T-helper 17 cell (primary cell): ENCODE measurements around the gene CMC1. TPM values are rescaled to one million over a fixed set of nuclear protein-coding genes. Genes with fewer than 3 reads are reported as not detected.

Experiments
- ATAC-seq: fragments of 150-1000 bp; cut with Tn5 transposase; 2 replicates; pipeline ENCODE4 v1.10.0; 2021; ENCODE audit warnings: mild to moderate bottlenecking, moderate library complexity
- DNase-seq, 3 donors: peaks; one replicate each; pipeline versions ENCODE4 v3.0.0 to v3.0.0-alpha.2; 2020 to 2021
- H3K9me3 ChIP-seq: one replicate; pipeline ENCODE4 v1.7.0; 2013; ENCODE audit warnings: low read length, mild to moderate bottlenecking; ENCODE audit not compliant: control insufficient read depth, poor library complexity, severe bottlenecking
- H3K27ac Mint-ChIP-seq: one replicate; pipeline ENCODE4 v1.8.0; 2022; ENCODE audit warnings: mild to moderate bottlenecking, moderate library complexity, mixed read lengths
- H3K27me3 Mint-ChIP-seq: one replicate; pipeline ENCODE4 v1.8.0; 2022; ENCODE audit warnings: mixed read lengths
- H3K36me3 Mint-ChIP-seq: one replicate; pipeline ENCODE4 v1.8.0; 2022; ENCODE audit warnings: low read depth, mixed read lengths
- H3K4me1 Mint-ChIP-seq: one replicate; pipeline ENCODE4 v1.8.0; 2022; ENCODE audit warnings: mild to moderate bottlenecking, mixed read lengths
- H3K4me3 Mint-ChIP-seq: one replicate; pipeline ENCODE4 v1.8.0; 2022; ENCODE audit warnings: mild to moderate bottlenecking, moderate library complexity, mixed read lengths
- total RNA-seq, 4 donors: library from RNA in 2 of 4; stranded (reverse) in 2 of 4; gene quantifications; one replicate each; pipeline ENCODE4 v1.2.3 and lab custom pipeline; 2022 to 2026

The CMC1 gene
- total RNA-seq, 2 donors from 2014 or later: 5.4 to 8.3 TPM

- no peak overlapping the region for H3K4me3 Mint-ChIP-seq
- DNase-seq: no peak
- ATAC-seq: no peak
- peaks cover 5% of the 10 kb centered on the region for H3K36me3 Mint-ChIP-seq
- H3K27me3 Mint-ChIP-seq: no peaks in the 10 kb centered on the region
- peaks cover 19% of the 10 kb centered on the region for H3K4me1 Mint-ChIP-seq
- H3K27ac Mint-ChIP-seq: no peak overlapping the region
- H3K9me3 ChIP-seq: no peaks in the 10 kb centered on the region
Observed at GRCh38 chr3:28294667-28295413, 53.4 kb downstream of the CMC1 start.

DNA sequence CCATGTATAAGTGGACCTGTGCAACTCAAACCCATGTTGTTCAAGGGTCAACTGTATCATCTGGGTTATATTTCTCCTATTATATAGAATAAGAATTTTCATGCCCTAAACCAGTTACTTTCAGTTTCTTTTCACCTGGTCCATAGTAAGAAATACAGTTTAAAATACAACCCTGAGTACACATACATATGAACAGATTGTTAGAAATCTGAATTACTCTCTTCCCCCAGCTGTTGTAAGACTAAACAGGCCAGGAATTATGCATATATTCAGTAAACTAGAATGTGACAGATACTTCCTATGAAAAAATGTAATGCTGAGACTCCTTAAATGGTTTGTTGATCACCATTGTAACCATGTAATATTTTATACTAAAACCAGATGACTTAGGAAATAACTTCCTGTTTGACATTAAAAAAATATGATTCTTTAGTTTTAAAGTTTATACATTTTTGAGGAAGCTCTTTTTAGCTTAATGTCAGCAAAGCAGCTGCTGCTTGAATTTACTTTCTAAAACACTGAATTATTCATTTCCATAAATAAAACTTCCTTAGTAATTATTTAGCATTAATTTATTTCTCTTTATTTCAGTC lies 54.6 kb downstream of the CMC1 start:
- peak overlapping the region; percentile 45 for H3K4me3 Mint-ChIP-seq
- H3K27ac Mint-ChIP-seq: peak overlapping the region; percentile 19
- no peak for ATAC-seq

DNA sequence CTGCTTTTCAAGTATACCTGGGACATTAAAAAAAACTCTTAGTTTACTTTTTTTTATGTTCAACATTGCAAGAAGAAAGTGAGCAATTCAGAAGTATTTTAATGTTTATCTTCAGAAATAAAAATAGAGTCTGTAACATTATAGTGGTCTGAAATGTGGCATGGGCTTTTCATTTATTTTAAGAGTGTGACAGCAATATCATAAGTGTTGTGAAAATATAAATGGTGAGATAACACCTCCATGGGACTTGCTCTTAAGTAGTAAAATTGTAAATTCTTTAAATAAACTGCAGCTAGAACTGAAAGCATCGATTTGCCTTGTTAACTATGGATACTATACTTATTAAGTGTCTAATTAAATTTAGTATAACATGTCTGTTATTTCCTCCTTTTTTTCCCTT lies 58.3 kb downstream of the CMC1 start:
- ATAC-seq (no peak), DNase-seq (no peak)
- Mint-ChIP-seq H3K27me3 (no peaks in the 10 kb centered on the region), H3K27ac (no peak overlapping the region), H3K36me3 (peaks cover 2% of the 10 kb centered on the region), H3K4me1 (peaks cover 9% of the 10 kb centered on the region), H3K4me3 (no peak overlapping the region)
- no peaks in the 10 kb centered on the region for H3K9me3 ChIP-seq

More for the DNA sequence above, 54.6 kb downstream of the CMC1 start:
- no peak for DNase-seq
- H3K9me3 ChIP-seq: no peaks in the 10 kb centered on the region
- Mint-ChIP-seq H3K27me3 (no peaks in the 10 kb centered on the region), H3K36me3 (peaks cover 5% of the 10 kb centered on the region), H3K4me1 (peaks cover 19% of the 10 kb centered on the region)

- no peak for DNase-seq
- Mint-ChIP-seq H3K4me1 (peaks cover 7% of the 10 kb centered on the region), H3K27ac (no peak overlapping the region), H3K36me3 (peaks cover under 1% of the 10 kb centered on the region), H3K4me3 (no peak overlapping the region), H3K27me3 (no peaks in the 10 kb centered on the region)
- no peak for ATAC-seq
- no peaks in the 10 kb centered on the region for H3K9me3 ChIP-seq
Observed at GRCh38 chr3:28300345-28300962, 59.0 kb downstream of the CMC1 start.

DNA sequence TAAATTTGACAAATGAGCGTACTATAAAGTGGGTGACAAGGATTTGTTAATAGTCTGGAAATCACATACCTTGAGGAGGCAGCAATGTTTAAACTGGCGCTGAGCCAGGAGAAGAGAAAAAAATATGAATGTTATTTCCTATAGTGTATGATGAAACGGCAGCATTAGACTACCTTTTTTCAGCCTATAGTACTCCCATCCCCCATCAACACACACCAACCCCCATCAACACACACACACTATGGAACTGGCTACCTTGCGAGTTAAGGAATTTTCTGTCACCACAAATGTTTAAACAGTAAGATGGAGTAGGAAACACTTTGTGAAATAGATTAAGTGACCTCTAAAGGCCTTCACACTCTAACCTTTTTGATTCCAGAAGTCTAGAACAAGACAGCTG lies 60.3 kb downstream of the CMC1 start:
- Mint-ChIP-seq H3K27me3 (no peaks in the 10 kb centered on the region), H3K4me1 (peaks cover 4% of the 10 kb centered on the region)

GRCh38 chr3:28308196-28308595 lies 66.8 kb downstream of the CMC1 start:
- H3K4me3 Mint-ChIP-seq: no peak overlapping the region
- H3K27ac Mint-ChIP-seq: no peak overlapping the region
- peaks cover 8% of the 10 kb centered on the region for H3K4me1 Mint-ChIP-seq
- H3K36me3 Mint-ChIP-seq: peaks cover 2% of the 10 kb centered on the region
- ATAC-seq (no peak), DNase-seq (no peak)
- H3K27me3 Mint-ChIP-seq: no peaks in the 10 kb centered on the region
- no peaks in the 10 kb centered on the region for H3K9me3 ChIP-seq

More for the DNA sequence above, 60.3 kb downstream of the CMC1 start:
- no peak overlapping the region for H3K4me3 Mint-ChIP-seq
- H3K9me3 ChIP-seq: no peaks in the 10 kb centered on the region
- H3K36me3 Mint-ChIP-seq: no peaks in the 10 kb centered on the region
- DNase-seq (no peak), ATAC-seq (no peak)
- H3K27ac Mint-ChIP-seq: no peak overlapping the region

- DNase-seq: no peak
- Mint-ChIP-seq H3K4me3 (no peak overlapping the region), H3K4me1 (peaks cover 11% of the 10 kb centered on the region), H3K27me3 (no peaks in the 10 kb centered on the region), H3K27ac (no peak overlapping the region), H3K36me3 (peaks cover 5% of the 10 kb centered on the region)
- no peak for ATAC-seq
- no peaks in the 10 kb centered on the region for H3K9me3 ChIP-seq
Observed at GRCh38 chr3:28315711-28316110, 74.3 kb downstream of the CMC1 start.

DNA sequence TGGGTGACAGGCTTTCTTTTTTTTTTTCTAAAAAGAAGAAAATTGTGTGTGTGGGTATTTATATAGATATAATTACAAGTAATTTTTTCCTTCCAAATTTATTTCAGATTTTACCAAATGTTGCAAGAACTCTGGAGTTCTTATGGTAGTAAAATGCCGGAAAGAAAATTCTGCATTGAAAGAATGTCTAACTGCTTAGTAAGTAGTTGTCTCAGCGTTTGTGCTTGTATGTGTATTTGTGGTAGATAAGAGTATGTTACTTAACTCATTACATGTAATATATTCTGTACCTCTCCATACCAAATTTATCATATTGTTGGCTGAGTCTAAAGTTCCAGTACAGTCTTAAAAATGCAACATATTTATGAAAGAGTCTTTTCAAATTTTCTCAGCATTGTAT lies 74.8 kb downstream of the CMC1 start:
- ATAC-seq: no peak

DNA sequence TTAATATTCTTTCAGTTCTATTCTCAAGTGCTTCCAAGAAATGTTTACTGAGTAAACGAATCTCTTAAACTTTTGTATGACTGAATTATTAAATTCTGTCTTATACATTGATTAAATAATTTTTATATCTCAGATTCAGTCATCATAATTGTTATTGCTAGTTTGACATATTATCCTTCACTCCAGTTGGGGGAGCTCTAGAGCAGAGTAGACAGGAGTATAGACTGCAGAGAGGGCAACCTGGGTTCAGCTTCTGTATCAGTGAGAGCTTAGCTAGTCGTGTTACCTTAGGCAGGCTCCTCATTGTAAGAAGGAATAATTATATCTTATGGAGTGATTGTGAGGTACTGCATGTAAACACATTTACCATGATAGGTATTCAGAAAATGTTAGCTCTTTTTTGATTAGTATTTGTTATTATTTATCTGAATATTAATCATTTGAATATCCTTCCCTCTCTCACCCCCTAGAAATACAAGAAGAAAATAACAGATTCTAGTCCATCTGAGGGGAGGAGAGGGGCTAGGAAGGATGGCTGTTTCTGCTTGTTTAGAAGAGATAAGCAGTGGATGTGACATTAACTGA lies 76.1 kb downstream of the CMC1 start:
- DNase-seq (peak in 1 of 3 donors; percentile 16), ATAC-seq (peak; percentile 97)
- H3K27me3 Mint-ChIP-seq: no peaks in the 10 kb centered on the region
- no peak overlapping the region for H3K27ac Mint-ChIP-seq
- peaks cover 17% of the 10 kb centered on the region for H3K4me1 Mint-ChIP-seq
- H3K4me3 Mint-ChIP-seq: no peak overlapping the region
- H3K9me3 ChIP-seq: no peaks in the 10 kb centered on the region
- peaks cover 5% of the 10 kb centered on the region for H3K36me3 Mint-ChIP-seq

More for the DNA sequence above, 74.8 kb downstream of the CMC1 start:
- Mint-ChIP-seq H3K27ac (no peak overlapping the region), H3K27me3 (no peaks in the 10 kb centered on the region), H3K4me1 (peaks cover 15% of the 10 kb centered on the region), H3K36me3 (peaks cover 5% of the 10 kb centered on the region), H3K4me3 (no peak overlapping the region)
- H3K9me3 ChIP-seq: no peaks in the 10 kb centered on the region
- DNase-seq: no peak

GRCh38 chr3:28320981-28321380 lies 79.6 kb downstream of the CMC1 start:
- no peaks in the 10 kb centered on the region for H3K9me3 ChIP-seq
- Mint-ChIP-seq H3K27me3 (no peaks in the 10 kb centered on the region), H3K27ac (no peak overlapping the region), H3K4me1 (peaks cover 21% of the 10 kb centered on the region), H3K4me3 (no peak overlapping the region), H3K36me3 (peaks cover 5% of the 10 kb centered on the region)
- no peak for DNase-seq
- no peak for ATAC-seq

DNA sequence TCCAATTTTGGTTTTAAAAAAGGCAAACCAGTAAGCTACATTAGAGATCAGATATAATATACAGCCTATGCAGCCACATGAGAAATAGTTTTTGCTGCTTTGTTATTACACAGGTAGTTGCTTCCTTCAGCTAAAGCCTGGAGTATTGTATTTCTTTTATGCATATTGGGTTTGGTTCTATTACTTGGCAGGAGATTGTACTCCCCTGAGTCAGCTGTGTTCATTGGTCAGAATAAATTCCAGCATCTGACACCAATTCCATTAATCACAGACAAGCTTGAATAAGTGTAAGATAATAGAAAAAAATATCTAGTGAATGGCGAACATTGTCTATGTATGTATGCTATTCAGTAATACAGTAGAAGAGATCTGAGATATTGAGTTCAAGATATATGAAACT lies 81.0 kb downstream of the CMC1 start:
- Mint-ChIP-seq H3K27me3 (no peaks in the 10 kb centered on the region), H3K27ac (no peak overlapping the region), H3K36me3 (peaks cover 5% of the 10 kb centered on the region), H3K4me3 (no peak overlapping the region), H3K4me1 (peaks cover 24% of the 10 kb centered on the region)
- ATAC-seq: no peak
- DNase-seq: no peak
- H3K9me3 ChIP-seq: no peaks in the 10 kb centered on the region

DNA sequence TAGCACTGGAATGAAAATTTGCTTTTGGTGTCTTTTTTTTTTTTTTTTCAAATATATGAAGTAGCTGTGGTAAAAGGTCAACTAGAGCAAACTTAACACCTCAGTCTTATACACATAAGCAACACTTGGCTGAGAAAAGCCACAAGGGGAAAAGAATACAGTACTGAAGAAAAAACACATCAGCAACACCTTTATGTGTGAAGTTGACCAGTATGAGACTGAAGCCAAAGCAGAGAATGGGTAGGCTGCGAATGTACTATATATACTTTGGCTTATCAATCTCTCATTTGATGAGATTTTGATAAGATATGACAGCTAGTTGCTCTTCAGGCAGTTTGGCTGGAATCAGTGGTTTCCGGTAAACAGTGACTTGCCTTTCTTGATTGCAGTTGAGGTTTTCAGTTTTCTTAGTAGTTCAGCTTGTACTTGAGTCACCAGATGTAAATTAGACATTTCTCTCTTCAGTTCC lies 85.1 kb downstream of the CMC1 start:
- H3K9me3 ChIP-seq: no peaks in the 10 kb centered on the region
- Mint-ChIP-seq H3K4me1 (peaks cover 11% of the 10 kb centered on the region), H3K36me3 (no peaks in the 10 kb centered on the region), H3K27ac (no peak overlapping the region), H3K27me3 (no peaks in the 10 kb centered on the region), H3K4me3 (no peak overlapping the region)
- peak; percentile 82 for ATAC-seq
- DNase-seq: no peak
